WTC11 (cell line): Measurements from ENCODE around the gene CLDN6. TPM values are rescaled to one million over a fixed set of nuclear protein-coding genes. Genes with fewer than 3 reads are reported as not detected.

ENCODE experiments used
- CREB1 ChIP-seq: sonication (generic); formaldehyde crosslinking; IDR thresholded peaks from 2 replicates; pipeline ENCODE4 v1.8.0; 2023; ENCODE audit warnings: mild to moderate bottlenecking, missing genetic modification reagents
- NFYB ChIP-seq: sonication (generic); formaldehyde crosslinking; conservative IDR thresholded peaks from 2 replicates; pipeline ENCODE4 v1.8.0; 2022; ENCODE audit warnings: low read depth, missing genetic modification reagents
- SMAD3 ChIP-seq: sonication (generic); formaldehyde crosslinking; IDR thresholded peaks from 2 replicates; pipeline ENCODE4 v1.8.0; 2022; ENCODE audit warnings: missing genetic modification reagents, mild to moderate bottlenecking, borderline replicate concordance
- USF2 ChIP-seq: sonication (generic); formaldehyde crosslinking; IDR thresholded peaks from 2 replicates; pipeline ENCODE4 v1.8.1; 2023; ENCODE audit warnings: mild to moderate bottlenecking, missing genetic modification reagents, moderate library complexity
- ZNF532 ChIP-seq: fragments of 250-450 bp; sonication (Bioruptor Pico); IDR thresholded peaks from 2 replicates; pipeline ENCODE4 v1.9.0; 2021; ENCODE audit warnings: mild to moderate bottlenecking, borderline replicate concordance
- ZSCAN18 ChIP-seq: fragments of 250-450 bp; sonication (Bioruptor Pico); IDR thresholded peaks from 2 replicates; pipeline ENCODE4 v2.1.2; 2022; ENCODE audit warnings: mild to moderate bottlenecking, moderate library complexity
- total RNA-seq: library from RNA; stranded (reverse); gene quantifications from 3 replicates; pipeline ENCODE4 v1.2.3, GENCODE V29; 2021

Gene CLDN6
- total RNA-seq, 1 experiment from 2014 or later: 746 TPM

- TF ChIP-seq ZNF532 (CRISPR knock-in tag) (no peak), ZSCAN18 (CRISPR knock-in tag) (no peak), USF2 (CRISPR knock-in tag) (no peak), CREB1 (CRISPR knock-in tag) (no peak), NFYB (CRISPR knock-in tag) (no peak), SMAD3 (CRISPR knock-in tag) (no peak)
Observed at GRCh38 chr16:2966043-2966807, 51.8 kb downstream of the CLDN6 start (continued).

Other genes with a start within 250 kb of the CLDN6 start
- 252 to 267 TPM (median 267 TPM) in 3 replicates for gene ELOB, start 240.9 kb downstream of the CLDN6 start, total RNA-seq
- gene PRSS33, start 230.6 kb downstream of the CLDN6 start, total RNA-seq: 0.18 to 0.44 TPM (median 0.24 TPM) in 3 replicates
- gene PRSS41, start 219.7 kb downstream of the CLDN6 start, total RNA-seq: not detected in 3 replicates
- 1.2 to 1.5 TPM (median 1.4 TPM) in 3 replicates for gene PRSS21, start 200.9 kb downstream of the CLDN6 start, total RNA-seq
- gene ZG16B, start 187.9 kb downstream of the CLDN6 start, total RNA-seq: not detected in 3 replicates
- gene PRSS22, start 160.0 kb downstream of the CLDN6 start, total RNA-seq: 2.3 to 3.9 TPM (median 3.0 TPM) in 3 replicates
- 19.7 to 25.0 TPM (median 20.7 TPM) in 3 replicates for gene FLYWCH2, start 135.0 kb downstream of the CLDN6 start, total RNA-seq
- gene FLYWCH1, start 106.3 kb downstream of the CLDN6 start, total RNA-seq: 27.2 to 34.2 TPM (median 32.6 TPM) in 3 replicates
- gene KREMEN2, start 53.9 kb downstream of the CLDN6 start, total RNA-seq: 7.5 to 8.6 TPM (median 8.5 TPM) in 3 replicates
- gene PAQR4, start 48.8 kb downstream of the CLDN6 start, total RNA-seq: 21.1 to 32.4 TPM (median 21.5 TPM) in 3 replicates
- gene PKMYT1, start 37.7 kb downstream of the CLDN6 start, total RNA-seq: 102 to 120 TPM (median 113 TPM) in 3 replicates
- 0.87 to 1.1 TPM (median 0.92 TPM) in 3 replicates for gene CLDN9, start 5.3 kb downstream of the CLDN6 start, total RNA-seq
- 78.9 to 87.0 TPM (median 79.5 TPM) in 3 replicates for gene TNFRSF12A, start 2.2 kb upstream of the CLDN6 start, total RNA-seq
- gene HCFC1R1, start 5.8 kb upstream of the CLDN6 start, total RNA-seq: 76.0 to 84.0 TPM (median 83.2 TPM) in 3 replicates
- gene THOC6, start 5.9 kb upstream of the CLDN6 start, total RNA-seq: 76.5 to 94.2 TPM (median 88.7 TPM) in 3 replicates
- gene BICDL2, start 18.8 kb upstream of the CLDN6 start, total RNA-seq: 27.3 to 28.5 TPM (median 28.2 TPM) in 3 replicates
- gene MMP25, start 28.4 kb upstream of the CLDN6 start, total RNA-seq: 41.2 to 49.0 TPM (median 43.3 TPM) in 3 replicates
- gene IL32, start 47.5 kb upstream of the CLDN6 start, total RNA-seq: 3.5 to 4.7 TPM (median 3.6 TPM) in 3 replicates
- gene ZSCAN10, start 81.1 kb upstream of the CLDN6 start, total RNA-seq: 263 to 286 TPM (median 271 TPM) in 3 replicates
- gene ZNF205, start 94.4 kb upstream of the CLDN6 start, total RNA-seq: 17.7 to 22.7 TPM (median 21.3 TPM) in 3 replicates
- gene ZNF213, start 116.8 kb upstream of the CLDN6 start, total RNA-seq: 8.9 to 11.6 TPM (median 10.3 TPM) in 3 replicates
- 0.27 to 0.46 TPM (median 0.44 TPM) in 3 replicates for gene OR1F1, start 170.0 kb upstream of the CLDN6 start, total RNA-seq
- 6.8 to 9.7 TPM (median 7.2 TPM) in 3 replicates for gene ZNF200, start 217.0 kb upstream of the CLDN6 start, total RNA-seq
- 0.09 to 0.21 TPM (median 0.14 TPM) in 3 replicates for gene MEFV, start 238.4 kb upstream of the CLDN6 start, total RNA-seq